Transverse colon (tissue), 3 donors: Measurements from ENCODE around the gene EEF1AKMT2.

Source experiments
- CTCF ChIP-seq, 5 experiments: fragments of 200-600 bp in 3 of 5; fragments of 450-650 bp in 2 of 5; sonication (generic) in 3 of 5; IDR thresholded peaks; 1 replicate in 2 of 5; 2 replicates in 3 of 5; pipeline ENCODE4 v1.5.1; 2016 to 2017; ENCODE audit warnings: antibody characterized with exemption in 5 of 5, inconsistent platforms in 3 of 5, mild to moderate bottlenecking in 2 of 5, moderate library complexity in 1 of 5
- EP300 ChIP-seq: sonication (generic); formaldehyde crosslinking; IDR thresholded peaks from one replicate; pipeline ENCODE4 v1.6.1; 2017; ENCODE audit warnings: antibody characterized with exemption, low read depth
- POLR2A ChIP-seq: fragments of 450-650 bp; IDR thresholded peaks from one replicate; pipeline ENCODE4 v1.6.1; 2016; ENCODE audit warnings: antibody characterized with exemption, mild to moderate bottlenecking, moderate library complexity

- TF ChIP-seq CTCF (IDR thresholded peaks at IDR 0.05) (no peak), POLR2A (no peak), EP300 (no peak)
Observed at GRCh38 chr10:124734311-124735166, 57.1 kb downstream of the EEF1AKMT2 start.
